ENCODE data around the gene C2CD4C.

The C2CD4C gene

DNA sequence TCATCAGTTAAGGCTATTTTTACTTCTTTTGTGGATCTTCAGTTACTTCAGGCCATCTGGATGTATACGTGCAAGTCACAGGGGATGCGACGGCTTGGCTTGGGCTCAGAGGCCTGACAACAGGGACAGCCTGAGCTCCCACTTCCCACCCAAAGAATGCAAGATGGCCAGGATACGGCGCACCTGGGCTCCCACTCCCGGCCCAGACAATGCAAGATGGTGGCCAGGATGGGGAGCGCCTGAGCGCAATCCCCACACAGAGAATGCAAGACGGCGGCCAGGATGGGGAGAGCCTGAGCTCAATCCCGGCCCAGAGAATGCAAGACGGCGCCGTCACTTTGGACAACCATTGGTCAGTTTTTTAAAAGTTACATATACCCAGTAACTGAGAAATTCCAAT lies 39.1 kb downstream of the C2CD4C start:
- no peak for TF ChIP-seq CTCF (conservative IDR thresholded peaks at IDR 0.05; ENCODE audit: low read length)
- no peak overlapping the region for H3K4me3 ChIP-seq (ENCODE audit: low read length)

GRCh38 chr19:369256-369655 lies 39.7 kb downstream of the C2CD4C start:
- no peak for TF ChIP-seq CTCF (conservative IDR thresholded peaks at IDR 0.05; ENCODE audit: low read length)

More for the DNA sequence above, 39.1 kb downstream of the C2CD4C start:
- DNase-seq (ENCODE audit: low read depth) = no peak

GRCh38 chr19:368630-369024 lies 40.3 kb downstream of the C2CD4C start:
- no peak for DNase-seq (ENCODE audit: low read depth)
- no peak for TF ChIP-seq CTCF (conservative IDR thresholded peaks at IDR 0.05; ENCODE audit: low read length)
- no peak overlapping the region for H3K4me3 ChIP-seq (ENCODE audit: low read length)

More at GRCh38 chr19:369256-369655, 39.7 kb downstream of the C2CD4C start:
- H3K4me3 ChIP-seq (ENCODE audit: low read length) = no peak overlapping the region
- no peak for DNase-seq (ENCODE audit: low read depth)

GRCh38 chr19:367963-368629 lies 40.9 kb downstream of the C2CD4C start:
- no peak for DNase-seq (ENCODE audit: low read depth)
- no peak overlapping the region for H3K4me3 ChIP-seq (ENCODE audit: low read length)
- no peak for TF ChIP-seq CTCF (conservative IDR thresholded peaks at IDR 0.05; ENCODE audit: low read length)

DNA sequence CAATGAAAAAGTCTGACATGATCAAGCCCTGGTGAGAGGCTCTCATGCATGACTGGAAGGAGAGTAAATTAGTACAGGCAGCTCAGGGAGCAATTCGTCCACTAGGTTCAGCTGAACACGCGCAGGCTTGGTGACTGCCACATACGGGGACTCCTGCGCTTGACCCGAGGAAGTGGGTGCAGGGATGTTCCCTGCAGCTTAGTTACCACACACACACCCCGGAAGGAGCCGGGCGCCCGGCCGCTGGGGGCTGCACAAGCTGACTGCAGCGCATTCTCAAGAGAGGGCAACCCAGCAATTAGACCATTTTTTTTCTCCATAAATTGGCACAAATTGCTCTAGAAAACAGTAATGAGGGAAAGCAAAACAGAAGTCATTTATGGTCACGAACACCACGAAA lies 41.4 kb downstream of the C2CD4C start:
- no peak for TF ChIP-seq CTCF (conservative IDR thresholded peaks at IDR 0.05; ENCODE audit: low read length)
- H3K4me3 ChIP-seq (ENCODE audit: low read length) = no peak overlapping the region
- no peak for DNase-seq (ENCODE audit: low read depth)

DNA sequence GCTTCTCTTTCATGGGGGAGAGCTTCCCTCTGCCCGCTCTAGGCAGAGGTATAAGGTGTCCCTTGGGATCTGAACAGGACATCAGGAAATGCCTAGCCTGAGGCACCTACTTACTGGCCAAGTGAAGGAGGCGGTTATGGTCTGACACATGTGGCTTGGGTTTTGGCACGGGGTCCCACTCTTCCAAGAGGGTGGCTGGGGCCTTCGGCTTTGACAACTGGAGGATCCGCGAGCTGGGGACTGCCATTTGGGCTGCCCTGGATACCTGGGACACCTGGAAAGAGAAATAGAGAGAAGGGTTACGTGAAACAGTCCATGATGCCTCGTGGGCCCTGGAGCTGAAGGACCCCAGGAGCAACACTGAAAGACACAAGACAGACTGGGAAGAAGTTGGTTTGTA lies 42.0 kb downstream of the C2CD4C start:
- no peak overlapping the region for H3K4me3 ChIP-seq (ENCODE audit: low read length)
- no peak for TF ChIP-seq CTCF (conservative IDR thresholded peaks at IDR 0.05; ENCODE audit: low read length)
- DNase-seq (ENCODE audit: low read depth) = no peak

GRCh38 chr19:366205-366783 lies 42.7 kb downstream of the C2CD4C start:
- no peak for TF ChIP-seq CTCF (conservative IDR thresholded peaks at IDR 0.05; ENCODE audit: low read length)
- no peak overlapping the region for H3K4me3 ChIP-seq (ENCODE audit: low read length)
- DNase-seq (ENCODE audit: low read depth) = no peak
